ENCODE measurements around the gene ZNF584.

DNA sequence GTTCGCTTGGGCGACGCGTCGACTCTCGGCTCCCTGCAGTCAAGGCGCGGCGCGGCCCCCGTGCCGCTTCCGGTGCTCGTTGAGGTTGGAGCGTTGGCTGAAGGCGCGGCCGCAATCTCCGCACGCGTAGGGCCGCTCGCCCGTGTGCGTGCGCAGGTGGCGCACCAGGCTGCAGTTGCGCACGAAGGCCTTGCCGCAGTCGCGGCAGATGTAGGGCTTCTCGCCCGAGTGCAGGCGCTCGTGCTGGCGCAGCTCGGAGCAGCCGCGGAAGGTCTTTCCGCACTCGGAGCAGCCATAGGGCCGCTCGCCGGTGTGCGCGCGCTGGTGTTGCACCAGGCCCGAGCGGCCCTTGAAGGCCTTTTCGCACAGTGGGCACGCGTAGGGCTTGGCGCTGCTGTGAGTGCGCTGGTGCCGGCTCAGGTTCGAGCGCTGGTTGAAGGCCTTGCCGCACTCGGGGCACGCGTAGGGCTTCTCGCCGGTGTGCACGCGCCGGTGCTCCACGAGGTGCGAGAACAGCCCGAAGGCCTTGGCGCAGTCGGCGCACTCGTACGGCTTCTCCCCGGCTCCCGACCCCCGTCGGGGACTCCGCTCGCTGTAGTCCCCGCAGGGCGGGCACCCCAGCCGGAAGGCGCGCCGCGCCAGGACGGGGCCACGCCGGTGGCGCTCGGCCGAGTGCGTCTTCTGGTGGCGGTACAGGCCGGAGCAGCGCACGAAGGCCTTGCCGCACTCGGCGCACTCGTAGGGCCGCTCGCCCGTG is 40.6 kb upstream of the ZNF584 start:
- TF ChIP-seq POLR2AphosphoS5 (IDR thresholded peaks at IDR 0.05; ENCODE audit: insufficient read depth, low read depth, low read length) (no peak), FOS (IDR thresholded peaks at IDR 0.05; ENCODE audit: borderline replicate concordance, insufficient read depth, low read length) (no peak), GATA2 (IDR thresholded peaks at IDR 0.05; ENCODE audit: insufficient read depth, insufficient read length, low read depth, low read length) (no peak), POLR2A (IDR thresholded peaks at IDR 0.05; ENCODE audit: low read depth, low read length) (no peak)
- TF ChIP-seq, protein P1, sequence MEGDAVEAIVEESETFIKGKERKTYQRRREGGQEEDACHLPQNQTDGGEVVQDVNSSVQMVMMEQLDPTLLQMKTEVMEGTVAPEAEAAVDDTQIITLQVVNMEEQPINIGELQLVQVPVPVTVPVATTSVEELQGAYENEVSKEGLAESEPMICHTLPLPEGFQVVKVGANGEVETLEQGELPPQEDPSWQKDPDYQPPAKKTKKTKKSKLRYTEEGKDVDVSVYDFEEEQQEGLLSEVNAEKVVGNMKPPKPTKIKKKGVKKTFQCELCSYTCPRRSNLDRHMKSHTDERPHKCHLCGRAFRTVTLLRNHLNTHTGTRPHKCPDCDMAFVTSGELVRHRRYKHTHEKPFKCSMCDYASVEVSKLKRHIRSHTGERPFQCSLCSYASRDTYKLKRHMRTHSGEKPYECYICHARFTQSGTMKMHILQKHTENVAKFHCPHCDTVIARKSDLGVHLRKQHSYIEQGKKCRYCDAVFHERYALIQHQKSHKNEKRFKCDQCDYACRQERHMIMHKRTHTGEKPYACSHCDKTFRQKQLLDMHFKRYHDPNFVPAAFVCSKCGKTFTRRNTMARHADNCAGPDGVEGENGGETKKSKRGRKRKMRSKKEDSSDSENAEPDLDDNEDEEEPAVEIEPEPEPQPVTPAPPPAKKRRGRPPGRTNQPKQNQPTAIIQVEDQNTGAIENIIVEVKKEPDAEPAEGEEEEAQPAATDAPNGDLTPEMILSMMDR (IDR thresholded peaks at IDR 0.05; ENCODE audit: extremely low read depth in 1 of 2, insufficient read depth in 1 of 2, low read depth in 1 of 2, low read length in 2 of 2) = no peak

All from endothelial cell of umbilical vein (primary cell).